HG03045 (cell line): ENCODE measurements around the gene RTCB.

Experiments
- ATAC-seq: cut with Tn5 transposase; IDR thresholded peaks from one replicate; pipeline ENCODE4 v1.9.1; 2021; ENCODE audit warnings: mild to moderate bottlenecking, moderate library complexity; ENCODE audit not compliant: unreplicated experiment

RTCB gene

DNA sequence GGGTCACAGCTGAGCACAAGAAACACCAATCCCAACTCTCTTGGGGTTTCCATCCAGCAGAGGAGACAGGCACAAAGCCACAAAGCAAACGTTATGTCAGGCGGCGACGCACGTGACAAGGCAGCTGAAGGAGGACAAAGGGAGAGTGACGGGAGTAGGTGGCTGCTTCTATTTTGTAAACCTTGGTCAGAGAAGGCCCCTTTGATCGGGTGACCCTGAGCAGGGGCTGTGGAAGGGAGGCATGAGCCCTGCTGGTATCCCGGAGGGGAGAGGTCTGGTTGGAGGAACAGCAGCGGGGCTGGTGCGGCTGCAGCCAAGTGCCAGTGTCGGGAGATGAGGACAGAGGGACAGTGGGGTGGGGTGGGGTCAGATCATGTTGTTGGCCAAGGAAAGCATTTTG, 71.6 kb downstream of the RTCB start:
- ATAC-seq: no peak

DNA sequence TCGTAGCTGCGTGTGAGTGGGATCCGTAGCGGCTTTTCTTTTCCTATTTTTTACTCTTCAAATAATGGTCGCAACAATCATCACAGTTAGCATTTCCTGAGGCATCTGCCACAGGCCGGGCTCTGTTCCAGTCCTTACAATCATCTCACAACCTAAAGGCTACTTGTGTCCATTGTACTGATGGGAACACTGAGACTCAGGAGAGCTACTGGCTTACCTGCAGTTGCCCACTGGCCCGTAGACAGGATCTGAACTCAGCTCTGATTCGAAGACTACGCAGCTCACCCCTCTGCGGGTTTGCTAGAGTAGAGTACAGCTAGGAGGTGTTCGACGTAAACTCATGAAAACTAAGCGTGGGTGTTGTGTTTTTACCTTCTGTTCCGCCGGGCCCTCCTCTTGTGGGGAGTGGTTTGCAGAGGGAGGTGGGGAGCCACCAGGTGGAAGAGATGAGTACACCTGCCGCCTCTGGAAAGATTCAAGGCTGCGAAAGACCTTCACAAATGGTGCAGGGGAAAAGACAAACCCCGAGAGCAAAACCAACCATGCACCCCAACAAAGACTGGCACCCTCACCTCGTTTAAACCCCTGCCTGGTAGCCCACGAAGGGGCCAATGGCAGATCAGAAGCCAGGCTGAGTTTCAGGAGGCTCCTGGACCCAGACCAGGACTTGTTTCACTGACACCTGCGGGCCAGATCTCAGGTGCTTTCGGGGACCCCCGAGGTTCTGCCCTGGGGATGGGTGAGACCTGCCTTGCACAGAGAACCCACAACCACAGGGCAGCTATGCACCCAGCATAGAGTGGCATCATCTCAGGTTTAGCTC, 72.6 kb downstream of the RTCB start:
- ATAC-seq: no peak

- ATAC-seq: no peak
Observed at GRCh38 chr22:32338757-32339156, 73.3 kb downstream of the RTCB start.
